GM12874 (cell line): ENCODE data around the gene KRT81.

Source experiments
- CTCF ChIP-seq: IDR thresholded peaks from 2 replicates; pipeline ENCODE4 v1.5.1; 2011; ENCODE audit warnings: low read depth, mild to moderate bottlenecking, control low read depth, low read length, moderate library complexity; ENCODE audit not compliant: insufficient read depth

The KRT81 gene

GRCh38 chr12:52323001-52323400 is 31.7 kb upstream of the KRT81 start:
- no peak for TF ChIP-seq CTCF

GRCh38 chr12:52322069-52322468 is 30.7 kb upstream of the KRT81 start:
- TF ChIP-seq CTCF = no peak

DNA sequence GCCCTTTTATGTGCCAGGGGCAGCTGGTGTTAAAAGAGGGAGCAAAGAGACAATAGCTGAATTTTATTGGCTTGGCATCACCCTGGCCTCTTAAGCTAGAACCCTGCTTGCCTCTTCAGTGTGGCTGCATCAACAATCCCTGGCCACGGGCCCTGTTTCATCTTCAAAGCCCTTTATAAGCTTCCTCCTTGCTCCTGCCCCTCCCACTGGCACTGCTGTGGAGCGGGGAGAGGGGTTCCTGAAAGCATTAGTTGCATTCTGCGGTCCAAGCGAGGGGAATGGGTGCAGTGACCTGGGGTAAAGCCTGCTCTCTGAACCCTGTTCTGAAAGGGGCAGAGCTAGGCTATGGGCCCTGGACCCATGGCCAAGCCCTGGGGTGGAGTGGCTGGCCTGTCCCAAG is 30.1 kb upstream of the KRT81 start:
- no peak for TF ChIP-seq CTCF

GRCh38 chr12:52320784-52321400 is 29.6 kb upstream of the KRT81 start, which contains the start of gene KRT83:
Gene KRT83, minus strand, starts transcription at chr12:52321398. Its CDS starts 63 bp downstream, at chr12:52321335.
- TF ChIP-seq CTCF = no peak

GRCh38 chr12:52319097-52319496 is 27.8 kb upstream of the KRT81 start:
- no peak for TF ChIP-seq CTCF

- no peak for TF ChIP-seq CTCF
These were observed 27.1 kb upstream of the KRT81 start for GRCh38 chr12:52318241-52318990.

GRCh38 chr12:52317468-52318052 is 26.2 kb upstream of the KRT81 start:
- TF ChIP-seq CTCF = no peak
